Endodermal cell (in vitro differentiated cells): ENCODE data around the gene LIMS1. TPM values are rescaled to one million over a fixed set of nuclear protein-coding genes. Genes with fewer than 3 reads are reported as not detected.

ENCODE experiments used
- DNase-seq: peaks from one replicate; pipeline ENCODE4 v3.0.0-alpha.2; 2017
- H3K27ac ChIP-seq: 2 replicates; pipeline ENCODE4 v1.5.1; 2013; ENCODE audit warnings: mild to moderate bottlenecking, low read depth, low read length, moderate library complexity
- H3K27me3 ChIP-seq: 2 replicates; pipeline ENCODE4 v1.6.1; 2013; ENCODE audit warnings: mild to moderate bottlenecking, low read length, moderate library complexity; ENCODE audit not compliant: insufficient read depth, control insufficient read depth, poor library complexity, severe bottlenecking
- H3K36me3 ChIP-seq: 2 replicates; pipeline ENCODE4 v1.7.0; 2013; ENCODE audit warnings: mild to moderate bottlenecking, low read length, moderate library complexity; ENCODE audit not compliant: control insufficient read depth, insufficient read depth
- H3K4me1 ChIP-seq: one replicate; pipeline ENCODE4 v1.7.0; 2013; ENCODE audit warnings: low read length; ENCODE audit not compliant: control insufficient read depth, insufficient read depth
- H3K4me3 ChIP-seq: 2 replicates; pipeline ENCODE4 v1.5.1; 2013; ENCODE audit warnings: mild to moderate bottlenecking, low read length, moderate library complexity
- H3K9ac ChIP-seq: 2 replicates; pipeline ENCODE4 v1.6.1; 2013; ENCODE audit warnings: mild to moderate bottlenecking, low read length, moderate library complexity; ENCODE audit not compliant: poor library complexity, severe bottlenecking; ENCODE audit errors: extremely low read depth
- H3K9me3 ChIP-seq: 2 replicates; pipeline ENCODE4 v1.6.1; 2013; ENCODE audit warnings: mild to moderate bottlenecking, low read length, moderate library complexity; ENCODE audit not compliant: control insufficient read depth
- H3K27ac Mint-ChIP-seq: 2 replicates; pipeline ENCODE4 v1.8.0; 2020; ENCODE audit warnings: mixed read lengths
- H3K27me3 Mint-ChIP-seq: 2 replicates; pipeline ENCODE4 v1.8.0; 2021; ENCODE audit warnings: mild to moderate bottlenecking, mixed read lengths; ENCODE audit not compliant: insufficient read depth
- H3K36me3 Mint-ChIP-seq: 2 replicates; pipeline ENCODE4 v1.8.0; 2020; ENCODE audit warnings: low read depth, mixed read lengths
- H3K4me1 Mint-ChIP-seq: 2 replicates; pipeline ENCODE4 v1.8.0; 2020; ENCODE audit warnings: mixed read lengths
- H3K4me3 Mint-ChIP-seq: 2 replicates; pipeline ENCODE4 v1.8.0; 2020; ENCODE audit warnings: mild to moderate bottlenecking, moderate library complexity, mixed read lengths
- H3K9me3 Mint-ChIP-seq: 2 replicates; pipeline ENCODE4 v1.8.0; 2020; ENCODE audit warnings: mild to moderate bottlenecking, mixed read lengths
- CTCF ChIP-seq: fragments of 200-600 bp; sonication (generic); conservative IDR thresholded peaks from 2 replicates; pipeline ENCODE4 v1.5.0; 2021; ENCODE audit warnings: antibody characterized with exemption, mild to moderate bottlenecking
- WGBS, 2 experiments: methylation state at CpG; one replicate each; pipeline versions ENCODE4 v1.1.5 to v1.1.7; 2013; ENCODE audit warnings: missing lambda C conversion rate in 2 of 2, mixed read lengths in 1 of 2; ENCODE audit not compliant: insufficient coverage in 1 of 2, insufficient read length in 1 of 2; 5-methylcytosine and 5-hydroxymethylcytosine counted together
- total RNA-seq, 2 donors: library from RNA; stranded (reverse); fragmentation: NEBNext Ultra II Directional in 1 of 2; extraction: Animal tissue kit (Norgen Biotek cat#: 25700) in 1 of 2; gene quantifications; 2 replicates in 1 of 2; 3 replicates in 1 of 2; pipeline ENCODE4 v1.2.1, GENCODE V29; 2021

Gene LIMS1
- total RNA-seq, 2 donors from 2014 or later = 45.9 to 46.6 TPM

- H3K36me3 Mint-ChIP-seq = no peaks in the 10 kb centered on the region
- Histone ChIP-seq H3K36me3 (no peaks in the 10 kb centered on the region), H3K27ac (no peak overlapping the region), H3K27me3 (no peaks in the 10 kb centered on the region), H3K9me3 (no peaks in the 10 kb centered on the region), H3K9ac (no peak overlapping the region), H3K4me1 (no peaks in the 10 kb centered on the region), H3K4me3 (no peak overlapping the region)
- H3K9me3 Mint-ChIP-seq = no peaks in the 10 kb centered on the region
- H3K4me1 Mint-ChIP-seq = peaks cover 28% of the 10 kb centered on the region
- DNase-seq = no peak
- TF ChIP-seq CTCF = no peak
- H3K27me3 Mint-ChIP-seq = no peaks in the 10 kb centered on the region
- H3K4me3 Mint-ChIP-seq = no peak overlapping the region
- H3K27ac Mint-ChIP-seq = no peak overlapping the region
- 90 to 94% methylated on average over 2 to 3 of the region's 3 CpGs for WGBS, 2 experiments
These were observed 37.0 kb downstream of the LIMS1 start for GRCh38 chr2:108571286-108571685.

GRCh38 chr2:108573061-108573460 is 38.8 kb downstream of the LIMS1 start:
- WGBS, 2 experiments = 86 to 96% methylated on average over 2 to 3 of the region's 3 CpGs

GRCh38 chr2:108574332-108574731 is 40.1 kb downstream of the LIMS1 start:
- no peaks in the 10 kb centered on the region for H3K27me3 Mint-ChIP-seq
- H3K9me3 Mint-ChIP-seq = no peaks in the 10 kb centered on the region
- no peak for TF ChIP-seq CTCF
- no peak overlapping the region for H3K27ac Mint-ChIP-seq
- no peak overlapping the region for H3K4me3 Mint-ChIP-seq
- no peak for DNase-seq
- no peak overlapping the region for H3K9ac ChIP-seq
- no peaks in the 10 kb centered on the region for H3K4me1 ChIP-seq
- H3K36me3 Mint-ChIP-seq = no peaks in the 10 kb centered on the region
- H3K4me3 ChIP-seq = no peak overlapping the region
- no peak overlapping the region for H3K27ac ChIP-seq
- H3K27me3 ChIP-seq = no peaks in the 10 kb centered on the region
- no peaks in the 10 kb centered on the region for H3K36me3 ChIP-seq
- peaks cover 28% of the 10 kb centered on the region for H3K4me1 Mint-ChIP-seq
- H3K9me3 ChIP-seq = no peaks in the 10 kb centered on the region
- 53% methylated on average over 2 of the region's 2 CpGs; no CpG with 5 or more reads in 1 of the 2 experiments for WGBS, 2 experiments

More at GRCh38 chr2:108573061-108573460, 38.8 kb downstream of the LIMS1 start:
- Histone ChIP-seq H3K27me3 (no peaks in the 10 kb centered on the region), H3K9ac (no peak overlapping the region), H3K27ac (no peak overlapping the region), H3K4me3 (no peak overlapping the region), H3K9me3 (no peaks in the 10 kb centered on the region), H3K4me1 (no peaks in the 10 kb centered on the region), H3K36me3 (no peaks in the 10 kb centered on the region)
- H3K27ac Mint-ChIP-seq = no peak overlapping the region
- peaks cover 28% of the 10 kb centered on the region for H3K4me1 Mint-ChIP-seq
- no peak for DNase-seq
- H3K9me3 Mint-ChIP-seq = no peaks in the 10 kb centered on the region
- TF ChIP-seq CTCF = no peak
- H3K27me3 Mint-ChIP-seq = no peaks in the 10 kb centered on the region
- H3K36me3 Mint-ChIP-seq = no peaks in the 10 kb centered on the region
- no peak overlapping the region for H3K4me3 Mint-ChIP-seq
